GM12864 (cell line): ENCODE measurements around the gene CTCF.

Source experiments
- DNase-seq: peaks from one replicate; pipeline ENCODE4 v3.0.0-alpha.2; 2011; ENCODE audit warnings: low read depth
- H3K4me3 ChIP-seq: 2 replicates; pipeline ENCODE4 v1.5.1; 2011; ENCODE audit warnings: mild to moderate bottlenecking, low read depth, low read length, control low read depth
- CTCF ChIP-seq: IDR thresholded peaks from 2 replicates; pipeline ENCODE4 v1.5.1; 2011; ENCODE audit warnings: low read depth, mild to moderate bottlenecking, moderate library complexity, low read length, control low read depth, inconsistent platforms; ENCODE audit errors: missing control alignments

CTCF gene

GRCh38 chr16:67654403-67654911 lies 92.1 kb downstream of the CTCF start:
- no peak overlapping the region for H3K4me3 ChIP-seq
- TF ChIP-seq CTCF: no peak
- DNase-seq: no peak

- no peak for DNase-seq
- H3K4me3 ChIP-seq: no peak overlapping the region
- TF ChIP-seq CTCF: no peak
Measured at GRCh38 chr16:67655363-67655762, 93.0 kb downstream of the CTCF start.

GRCh38 chr16:67656344-67657016 lies 94.2 kb downstream of the CTCF start:
- H3K4me3 ChIP-seq: no peak overlapping the region
- TF ChIP-seq CTCF: no peak
- DNase-seq: no peak

GRCh38 chr16:67657017-67657608 lies 94.8 kb downstream of the CTCF start:
- TF ChIP-seq CTCF: no peak
- no peak overlapping the region for H3K4me3 ChIP-seq
- DNase-seq: no peak

GRCh38 chr16:67657751-67658518 lies 95.6 kb downstream of the CTCF start:
- no peak for TF ChIP-seq CTCF
- DNase-seq: no peak
- H3K4me3 ChIP-seq: no peak overlapping the region

- DNase-seq: no peak
- TF ChIP-seq CTCF: no peak
- H3K4me3 ChIP-seq: peak overlapping the region; percentile 79
Measured at GRCh38 chr16:67658849-67659674, 96.7 kb downstream of the CTCF start.
